GM18870 (cell line): ENCODE results near the gene FRMD4A.
"Not testable (repeated sequence)": the region's sequence is repeated elsewhere in the genome, so short reads cannot be mapped to it uniquely, and the experiment has no call there.

Experiments
- ATAC-seq: cut with Tn5 transposase; IDR thresholded peaks from one replicate; pipeline ENCODE4 v1.9.1; 2021; ENCODE audit warnings: moderate library complexity; ENCODE audit not compliant: unreplicated experiment

Gene FRMD4A

GRCh38 chr10:14116837-14117236 is 213.9 kb downstream of the FRMD4A start:
- ATAC-seq, result no peak

- no peak for ATAC-seq
Measured at GRCh38 chr10:14116021-14116420, 214.7 kb downstream of the FRMD4A start.

- no peak for ATAC-seq
Measured at GRCh38 chr10:14114791-14115190, 215.9 kb downstream of the FRMD4A start.

- no peak for ATAC-seq
Measured at GRCh38 chr10:14112056-14112455, 218.7 kb downstream of the FRMD4A start.

GRCh38 chr10:14111208-14111607 is 219.5 kb downstream of the FRMD4A start:
- ATAC-seq, result no peak

- ATAC-seq, result no peak
Measured at GRCh38 chr10:14106828-14107227, 223.9 kb downstream of the FRMD4A start.

GRCh38 chr10:14102056-14102455 is 228.7 kb downstream of the FRMD4A start:
- ATAC-seq, result no peak

- ATAC-seq, result no peak
Measured at GRCh38 chr10:14099885-14100284, 230.8 kb downstream of the FRMD4A start.

GRCh38 chr10:14093730-14094484 is 236.8 kb downstream of the FRMD4A start:
- ATAC-seq, result no peak

- ATAC-seq, result no peak
Measured at GRCh38 chr10:14092799-14093198, 237.9 kb downstream of the FRMD4A start.

- ATAC-seq, result no peak
Measured at GRCh38 chr10:14089556-14090292, 241.0 kb downstream of the FRMD4A start.

- ATAC-seq, result no peak
Measured at GRCh38 chr10:14087566-14087965, 243.2 kb downstream of the FRMD4A start.

GRCh38 chr10:14086596-14086995 is 244.1 kb downstream of the FRMD4A start:
- no peak for ATAC-seq

- ATAC-seq, result no peak
Measured at GRCh38 chr10:14084875-14085274, 245.8 kb downstream of the FRMD4A start.

- ATAC-seq, result no peak
Measured at GRCh38 chr10:14080795-14081194, 249.9 kb downstream of the FRMD4A start.

GRCh38 chr10:14077430-14077829 is 253.3 kb downstream of the FRMD4A start:
- ATAC-seq, result no peak

GRCh38 chr10:14074062-14074884 is 256.5 kb downstream of the FRMD4A start:
- ATAC-seq, result no peak

GRCh38 chr10:14072541-14072940 is 258.2 kb downstream of the FRMD4A start:
- no peak for ATAC-seq

GRCh38 chr10:14071956-14072355 is 258.8 kb downstream of the FRMD4A start:
- ATAC-seq, result no peak

GRCh38 chr10:14068601-14069250 is 262.0 kb downstream of the FRMD4A start:
- no peak for ATAC-seq

GRCh38 chr10:14067638-14068037 is 263.1 kb downstream of the FRMD4A start:
- not testable (repeated sequence) for ATAC-seq
